ENCODE results near the gene PTK7.
A peak's percentile ranks its signal among the peaks of the same experiment; 100 is the strongest.

The PTK7 gene

GRCh38 chr6:43127180-43127579 is 51.1 kb downstream of the PTK7 start:
- Histone ChIP-seq H2BK15ac (ENCODE audit: low read depth, poor library complexity, severe bottlenecking) (no peak overlapping the region), H2AK5ac (ENCODE audit: low read length, severe bottlenecking) (peak overlapping the region; percentile 76), H3K4me2 (ENCODE audit: low read length, poor library complexity, severe bottlenecking) (no peak overlapping the region), H3K79me1 (replicated peaks; ENCODE audit: low read length, poor library complexity, severe bottlenecking) (peaks cover 25% of the 10 kb centered on the region), H3K23ac (ENCODE audit: low read length in 2 of 2) (no peak overlapping the region), H4K8ac (ENCODE audit: low read length) (no peak overlapping the region), H3K4me3 (ENCODE audit: insufficient read depth in 1 of 2, low read depth in 1 of 2, low read length in 2 of 2) (no peak overlapping the region), H3K27ac (ENCODE audit: low read length, poor library complexity, severe bottlenecking) (peak overlapping the region; percentile 46), H2AFZ (ENCODE audit: low read depth, low read length) (no peak overlapping the region), H3K4ac (ENCODE audit: low read depth in 1 of 2, low read length in 2 of 2) (peak overlapping the region in 1 of 2 experiments; percentile 13), H2BK12ac (ENCODE audit: low read length in 2 of 2) (peak overlapping the region in 1 of 2 experiments; percentile 18), H3K27me3 (ENCODE audit: control insufficient read depth in 1 of 2, insufficient read depth in 1 of 2, low read length in 2 of 2) (no peaks in the 10 kb centered on the region), H3K36me3 (ENCODE audit: control insufficient read depth in 1 of 2, insufficient read depth in 2 of 2, low read depth in 1 of 2, low read length in 2 of 2) (peaks cover 2 to 33% of the 10 kb centered on the region in 2 experiments), H3K9ac (ENCODE audit: low read length) (no peak overlapping the region), H2BK120ac (ENCODE audit: low read depth, low read length) (no peak overlapping the region), H3K4me1 (ENCODE audit: control insufficient read depth, insufficient read depth, low read depth, low read length) (peaks cover 65% of the 10 kb centered on the region), H3K9me3 (ENCODE audit: control insufficient read depth, low read length) (no peaks in the 10 kb centered on the region), H3K18ac (ENCODE audit: low read depth in 1 of 2, low read length in 2 of 2) (peak overlapping the region in 1 of 2 experiments; percentile 54), H2BK5ac (ENCODE audit: low read depth, low read length, poor library complexity, severe bottlenecking) (no peak overlapping the region), H3K14ac (ENCODE audit: low read length in 2 of 2) (no peak overlapping the region), H4K91ac (ENCODE audit: low read length) (no peak overlapping the region)
- DNase-seq, result no peak
- 95% methylated on average over 12 of the region's 12 CpGs for WGBS

- no peak overlapping the region for H3K23ac ChIP-seq (ENCODE audit: low read length in 2 of 2)
- H3K36me3 ChIP-seq (ENCODE audit: control insufficient read depth in 1 of 2, insufficient read depth in 2 of 2, low read depth in 1 of 2, low read length in 2 of 2), result peaks cover 5 to 39% of the 10 kb centered on the region in 2 experiments
- H4K91ac ChIP-seq (ENCODE audit: low read length), result no peak overlapping the region
- no peaks in the 10 kb centered on the region for H3K27me3 ChIP-seq (ENCODE audit: control insufficient read depth in 1 of 2, insufficient read depth in 1 of 2, low read length in 2 of 2)
- no peak overlapping the region for H3K27ac ChIP-seq (ENCODE audit: low read length, poor library complexity, severe bottlenecking)
- no peaks in the 10 kb centered on the region for H3K9me3 ChIP-seq (ENCODE audit: control insufficient read depth, low read length)
- H3K4me3 ChIP-seq (ENCODE audit: insufficient read depth in 1 of 2, low read depth in 1 of 2, low read length in 2 of 2), result no peak overlapping the region
- no peak overlapping the region for H3K9ac ChIP-seq (ENCODE audit: low read length)
- no peak overlapping the region for H2AFZ ChIP-seq (ENCODE audit: low read depth, low read length)
- peaks cover 32% of the 10 kb centered on the region for H3K79me1 ChIP-seq (replicated peaks; ENCODE audit: low read length, poor library complexity, severe bottlenecking)
- no peak overlapping the region for H2BK120ac ChIP-seq (ENCODE audit: low read depth, low read length)
- H3K18ac ChIP-seq (ENCODE audit: low read depth in 1 of 2, low read length in 2 of 2), result no peak overlapping the region
- H4K8ac ChIP-seq (ENCODE audit: low read length), result no peak overlapping the region
- no peak overlapping the region for H2BK15ac ChIP-seq (ENCODE audit: low read depth, poor library complexity, severe bottlenecking)
- H2BK5ac ChIP-seq (ENCODE audit: low read depth, low read length, poor library complexity, severe bottlenecking), result no peak overlapping the region
- H3K14ac ChIP-seq (ENCODE audit: low read length in 2 of 2), result no peak overlapping the region
- H3K4me1 ChIP-seq (ENCODE audit: control insufficient read depth, insufficient read depth, low read depth, low read length), result peaks cover 60% of the 10 kb centered on the region
- 82% methylated on average over 11 of the region's 11 CpGs for WGBS
- no peak overlapping the region for H2AK5ac ChIP-seq (ENCODE audit: low read length, severe bottlenecking)
- no peak overlapping the region for H2BK12ac ChIP-seq (ENCODE audit: low read length in 2 of 2)
- H3K4ac ChIP-seq (ENCODE audit: low read depth in 1 of 2, low read length in 2 of 2), result no peak overlapping the region
- DNase-seq, result peak; percentile 29
- H3K4me2 ChIP-seq (ENCODE audit: low read length, poor library complexity, severe bottlenecking), result no peak overlapping the region
Observed at GRCh38 chr6:43127877-43128276, 51.8 kb downstream of the PTK7 start.

GRCh38 chr6:43128926-43129325 is 52.8 kb downstream of the PTK7 start:
- Histone ChIP-seq H2BK5ac (ENCODE audit: low read depth, low read length, poor library complexity, severe bottlenecking) (no peak overlapping the region), H3K18ac (ENCODE audit: low read depth in 1 of 2, low read length in 2 of 2) (no peak overlapping the region), H3K79me1 (replicated peaks; ENCODE audit: low read length, poor library complexity, severe bottlenecking) (peaks cover 34% of the 10 kb centered on the region), H3K9ac (ENCODE audit: low read length) (no peak overlapping the region), H3K27me3 (ENCODE audit: control insufficient read depth in 1 of 2, insufficient read depth in 1 of 2, low read length in 2 of 2) (no peaks in the 10 kb centered on the region), H2BK120ac (ENCODE audit: low read depth, low read length) (no peak overlapping the region), H3K4ac (ENCODE audit: low read depth in 1 of 2, low read length in 2 of 2) (peak overlapping the region in 1 of 2 experiments; percentile 73), H3K4me2 (ENCODE audit: low read length, poor library complexity, severe bottlenecking) (no peak overlapping the region), H4K91ac (ENCODE audit: low read length) (peak overlapping the region; percentile 25), H3K27ac (ENCODE audit: low read length, poor library complexity, severe bottlenecking) (no peak overlapping the region), H3K36me3 (ENCODE audit: control insufficient read depth in 1 of 2, insufficient read depth in 2 of 2, low read depth in 1 of 2, low read length in 2 of 2) (peaks cover 5 to 46% of the 10 kb centered on the region in 2 experiments), H2AK5ac (ENCODE audit: low read length, severe bottlenecking) (peak overlapping the region; percentile 62), H2AFZ (ENCODE audit: low read depth, low read length) (no peak overlapping the region), H3K4me1 (ENCODE audit: control insufficient read depth, insufficient read depth, low read depth, low read length) (peaks cover 51% of the 10 kb centered on the region), H3K9me3 (ENCODE audit: control insufficient read depth, low read length) (no peaks in the 10 kb centered on the region), H3K4me3 (ENCODE audit: insufficient read depth in 1 of 2, low read depth in 1 of 2, low read length in 2 of 2) (no peak overlapping the region), H3K23ac (ENCODE audit: low read length in 2 of 2) (no peak overlapping the region), H4K8ac (ENCODE audit: low read length) (no peak overlapping the region), H2BK15ac (ENCODE audit: low read depth, poor library complexity, severe bottlenecking) (no peak overlapping the region), H2BK12ac (ENCODE audit: low read length in 2 of 2) (no peak overlapping the region), H3K14ac (ENCODE audit: low read length in 2 of 2) (no peak overlapping the region)
- WGBS, result 94% methylated on average over 16 of the region's 16 CpGs
- DNase-seq, result no peak

- peak; percentile 42 for DNase-seq
- no peak overlapping the region for H3K14ac ChIP-seq (ENCODE audit: low read length in 2 of 2)
- peak overlapping the region; percentile 75 for H4K91ac ChIP-seq (ENCODE audit: low read length)
- peak overlapping the region in 1 of 2 experiments; percentile 9 for H2BK12ac ChIP-seq (ENCODE audit: low read length in 2 of 2)
- no peak overlapping the region for H4K8ac ChIP-seq (ENCODE audit: low read length)
- no peak overlapping the region for H3K9ac ChIP-seq (ENCODE audit: low read length)
- H3K4me3 ChIP-seq (ENCODE audit: insufficient read depth in 1 of 2, low read depth in 1 of 2, low read length in 2 of 2), result no peak overlapping the region
- H3K23ac ChIP-seq (ENCODE audit: low read length in 2 of 2), result no peak overlapping the region
- H3K27ac ChIP-seq (ENCODE audit: low read length, poor library complexity, severe bottlenecking), result peak overlapping the region; percentile 0
- peaks cover 34% of the 10 kb centered on the region for H3K79me1 ChIP-seq (replicated peaks; ENCODE audit: low read length, poor library complexity, severe bottlenecking)
- H2BK120ac ChIP-seq (ENCODE audit: low read depth, low read length), result no peak overlapping the region
- no peaks in the 10 kb centered on the region for H3K9me3 ChIP-seq (ENCODE audit: control insufficient read depth, low read length)
- peak overlapping the region; percentile 41 for H2BK15ac ChIP-seq (ENCODE audit: low read depth, poor library complexity, severe bottlenecking)
- H3K36me3 ChIP-seq (ENCODE audit: control insufficient read depth in 1 of 2, insufficient read depth in 2 of 2, low read depth in 1 of 2, low read length in 2 of 2), result peaks cover 5 to 49% of the 10 kb centered on the region in 2 experiments
- peak overlapping the region; percentile 33 for H2AK5ac ChIP-seq (ENCODE audit: low read length, severe bottlenecking)
- H3K27me3 ChIP-seq (ENCODE audit: control insufficient read depth in 1 of 2, insufficient read depth in 1 of 2, low read length in 2 of 2), result no peaks in the 10 kb centered on the region
- H3K18ac ChIP-seq (ENCODE audit: low read depth in 1 of 2, low read length in 2 of 2), result no peak overlapping the region
- H2AFZ ChIP-seq (ENCODE audit: low read depth, low read length), result no peak overlapping the region
- peaks cover 44% of the 10 kb centered on the region for H3K4me1 ChIP-seq (ENCODE audit: control insufficient read depth, insufficient read depth, low read depth, low read length)
- 87% methylated on average over 15 of the region's 15 CpGs for WGBS
- peak overlapping the region in 1 of 2 experiments; percentile 46 for H3K4ac ChIP-seq (ENCODE audit: low read depth in 1 of 2, low read length in 2 of 2)
- H2BK5ac ChIP-seq (ENCODE audit: low read depth, low read length, poor library complexity, severe bottlenecking), result no peak overlapping the region
- H3K4me2 ChIP-seq (ENCODE audit: low read length, poor library complexity, severe bottlenecking), result no peak overlapping the region
Observed at GRCh38 chr6:43129434-43130194, 53.5 kb downstream of the PTK7 start.

All from mesenchymal stem cell (in vitro differentiated cells and primary cell).